ENCODE measurements around the gene PHACTR3.
A peak's percentile ranks its signal among the peaks of the same experiment; 100 is the strongest.

GRCh38 chr20:59705651-59706399, 101.5 kb downstream of the PHACTR3 start:
- no peak for TF ChIP-seq EZH2 (IDR thresholded peaks at IDR 0.05; ENCODE audit: low read length)
- peak in 1 of 3 experiments; percentile 5 for TF ChIP-seq CTCF (optimal IDR thresholded peaks at IDR 0.05 in 1 of 3, IDR thresholded peaks at IDR 0.05 in 1 of 3, conservative IDR thresholded peaks at IDR 0.05 in 1 of 3; ENCODE audit: extremely low read depth in 1 of 3, insufficient read depth in 2 of 3, low read length in 3 of 3)
